Activated gamma-delta T cell treated with anti-CD3 and anti-CD28 coated beads, Interleukin-2, amount 50 U/mL, for 16 hours (primary cell): ENCODE data around the gene CDH11.

Experiments
- DNase-seq: peaks from one replicate; pipeline ENCODE4 v3.0.0-alpha.2; 2020; ENCODE audit warnings: low read depth

The CDH11 gene

GRCh38 chr16:65116818-65117430 lies 4.9 kb downstream of the CDH11 start:
- no peak for DNase-seq

DNA sequence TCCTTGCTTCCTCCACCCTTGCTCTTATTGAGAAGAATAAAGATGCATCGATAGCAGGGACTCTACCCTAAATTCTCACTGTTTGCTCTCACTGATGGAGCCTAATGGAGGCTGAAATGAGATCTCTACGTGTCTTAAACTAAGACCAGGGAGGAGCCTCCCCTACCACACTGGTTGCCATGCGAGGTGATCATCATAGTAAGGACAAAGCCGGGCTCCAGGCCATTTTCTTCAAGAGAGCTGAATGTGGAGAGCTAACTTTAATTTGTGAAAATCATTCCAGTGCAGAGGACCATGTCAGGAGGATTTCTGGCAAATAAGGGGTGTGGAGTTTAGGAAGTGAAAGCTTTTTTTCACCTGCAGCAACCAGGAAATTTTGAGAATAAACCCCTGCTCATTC lies 5.6 kb downstream of the CDH11 start:
- no peak for DNase-seq

DNA sequence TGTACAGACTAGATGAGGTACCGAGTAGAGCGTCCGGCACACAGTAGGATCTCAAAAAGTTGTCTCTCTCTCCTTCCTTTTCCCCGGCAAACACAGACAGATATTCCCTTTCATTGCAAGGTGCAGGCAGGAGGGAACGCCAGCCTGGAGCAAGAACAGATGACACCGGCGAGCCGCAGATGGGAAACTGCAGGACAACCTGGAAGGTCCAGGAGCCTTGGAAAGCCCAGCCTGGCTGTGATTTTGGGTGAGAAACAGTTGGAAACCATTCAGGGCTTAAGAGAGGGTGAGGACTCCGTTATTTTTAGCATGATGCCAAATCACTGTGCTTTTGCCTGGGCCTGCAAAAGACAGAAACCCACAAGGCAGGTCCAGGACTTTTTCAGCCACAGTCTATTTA lies 7.3 kb downstream of the CDH11 start:
- DNase-seq, result no peak

- no peak for DNase-seq
These were observed 8.4 kb downstream of the CDH11 start for GRCh38 chr16:65113441-65113840.

- DNase-seq, result no peak
These were observed 10.6 kb downstream of the CDH11 start for GRCh38 chr16:65111306-65111705.

GRCh38 chr16:65106757-65107156 lies 15.1 kb downstream of the CDH11 start:
- DNase-seq, result no peak

GRCh38 chr16:65105171-65105570 lies 16.7 kb downstream of the CDH11 start:
- no peak for DNase-seq

- no peak for DNase-seq
These were observed 17.4 kb downstream of the CDH11 start for GRCh38 chr16:65104471-65104870.

DNA sequence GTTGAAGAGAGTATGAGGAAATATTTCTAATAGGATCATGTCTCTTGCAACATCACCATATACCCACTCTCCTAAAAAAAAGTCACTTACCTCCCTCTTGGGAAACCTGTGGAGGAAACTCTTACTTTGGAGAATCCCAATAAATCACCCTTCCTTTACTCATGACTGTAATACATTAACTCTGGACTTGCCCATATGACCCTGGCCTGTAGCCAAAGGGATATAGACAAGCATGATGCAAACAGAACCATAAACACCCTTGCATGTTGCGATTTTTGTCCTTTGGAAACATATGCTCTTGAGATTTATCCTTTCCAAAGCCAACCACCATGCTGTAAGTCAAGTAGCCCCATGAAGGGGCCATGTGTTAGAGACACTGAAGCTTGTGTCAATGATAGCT lies 19.5 kb downstream of the CDH11 start:
- DNase-seq, result no peak

- DNase-seq, result no peak
These were observed 20.9 kb downstream of the CDH11 start for GRCh38 chr16:65101009-65101408.

- no peak for DNase-seq
These were observed 22.3 kb downstream of the CDH11 start for GRCh38 chr16:65099607-65100006.

DNA sequence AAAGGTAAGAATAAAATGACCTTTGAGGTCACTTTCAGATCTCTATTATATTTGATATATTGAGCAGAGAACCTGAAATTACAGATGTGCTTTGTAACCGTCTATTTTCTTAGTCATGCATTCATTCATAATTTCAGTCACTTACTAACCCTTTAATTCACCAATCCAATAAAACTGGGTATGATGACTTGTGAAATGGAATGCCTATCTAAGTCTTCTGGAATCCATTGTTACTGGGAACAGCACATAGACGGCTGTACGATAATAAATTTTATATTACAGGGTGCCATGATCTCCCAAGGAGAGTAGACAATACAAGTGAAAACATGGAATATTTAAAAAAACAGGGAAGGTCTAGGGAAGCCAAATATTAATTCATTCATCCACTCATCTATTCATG lies 22.9 kb downstream of the CDH11 start:
- no peak for DNase-seq

DNA sequence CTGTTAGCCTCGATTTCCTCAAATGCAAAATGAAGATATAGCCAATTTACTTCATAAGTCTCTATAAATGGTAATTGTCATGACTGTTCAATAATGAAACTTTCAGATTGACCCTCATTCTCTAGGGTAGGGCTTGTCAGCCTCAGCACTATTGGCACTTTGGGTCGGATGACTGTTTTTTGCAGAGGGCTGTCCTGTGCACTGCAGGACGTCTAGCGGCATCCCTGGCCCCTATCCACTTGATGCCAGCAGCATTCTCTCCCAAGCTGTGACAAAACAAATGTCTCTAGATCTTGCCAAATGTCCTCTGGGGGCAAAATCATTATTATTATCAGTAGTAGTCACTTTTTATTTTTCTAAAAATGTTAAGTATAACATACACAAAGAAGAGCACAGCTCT lies 24.6 kb downstream of the CDH11 start:
- DNase-seq, result no peak

DNA sequence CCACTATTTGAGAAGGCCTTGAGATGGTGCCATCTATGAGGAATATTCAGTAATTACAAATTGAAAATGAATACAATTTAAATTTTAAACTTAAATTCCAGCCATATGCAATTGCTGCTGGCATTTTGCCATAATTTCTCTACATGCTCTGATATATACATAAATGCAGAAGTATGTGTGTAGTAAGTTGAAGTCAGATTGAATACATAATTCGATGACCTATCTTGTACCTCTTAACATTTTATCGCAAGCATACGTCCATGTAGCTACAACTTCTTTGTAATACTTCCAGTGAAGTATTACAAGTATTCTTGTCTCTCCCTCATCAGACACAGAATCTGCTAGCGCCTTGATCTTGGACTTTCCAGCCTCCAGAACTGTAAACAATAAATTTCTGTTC lies 26.0 kb downstream of the CDH11 start:
- DNase-seq, result no peak

DNA sequence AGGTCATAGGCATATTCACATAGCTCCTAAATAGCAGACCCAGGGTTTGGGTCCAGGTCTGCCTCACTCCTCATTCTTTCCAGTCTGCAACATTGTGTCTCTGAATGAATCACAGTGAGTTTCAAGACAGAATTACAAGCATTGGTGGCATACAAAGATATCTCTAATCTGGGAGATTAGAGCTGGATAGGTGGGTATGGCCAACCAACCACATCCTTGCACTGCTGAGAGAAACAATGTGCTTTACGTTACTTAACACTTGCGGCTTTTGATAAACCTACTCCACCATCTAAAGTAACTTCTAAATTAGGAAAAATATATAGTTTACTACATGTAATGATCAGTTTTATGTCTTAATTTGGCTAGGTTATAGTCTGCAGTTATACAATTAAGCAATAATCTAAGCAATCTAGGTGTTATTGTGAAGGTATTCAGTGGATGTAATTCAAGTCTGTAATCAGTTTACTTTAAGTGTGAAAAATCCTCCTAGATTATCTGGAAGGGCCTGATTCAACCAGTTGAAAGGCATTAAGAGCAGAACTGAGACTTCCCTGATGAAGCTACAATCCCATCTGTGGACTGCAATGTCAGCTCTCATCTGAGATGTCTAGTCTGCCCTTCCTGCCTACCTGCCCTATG lies 26.7 kb downstream of the CDH11 start:
- no peak for DNase-seq

DNA sequence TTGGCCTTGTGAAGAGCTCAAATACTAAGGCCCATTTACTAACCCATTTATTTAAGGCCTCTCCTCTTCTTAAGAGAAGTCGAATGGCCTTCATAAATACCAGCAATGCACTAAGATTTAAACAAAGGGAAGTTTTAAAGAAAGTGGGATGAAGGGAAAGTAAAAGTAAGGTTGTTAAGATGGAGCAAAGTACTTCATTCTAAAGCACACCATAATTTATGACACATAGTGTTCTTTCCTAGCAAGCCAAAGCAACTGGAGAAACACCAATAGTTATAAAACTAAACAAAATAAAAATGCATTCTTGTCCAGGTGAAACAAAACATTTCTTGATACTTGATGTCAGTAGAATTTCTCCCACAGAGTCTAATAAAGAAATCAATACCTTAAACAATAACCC lies 27.9 kb downstream of the CDH11 start:
- DNase-seq, result no peak

DNA sequence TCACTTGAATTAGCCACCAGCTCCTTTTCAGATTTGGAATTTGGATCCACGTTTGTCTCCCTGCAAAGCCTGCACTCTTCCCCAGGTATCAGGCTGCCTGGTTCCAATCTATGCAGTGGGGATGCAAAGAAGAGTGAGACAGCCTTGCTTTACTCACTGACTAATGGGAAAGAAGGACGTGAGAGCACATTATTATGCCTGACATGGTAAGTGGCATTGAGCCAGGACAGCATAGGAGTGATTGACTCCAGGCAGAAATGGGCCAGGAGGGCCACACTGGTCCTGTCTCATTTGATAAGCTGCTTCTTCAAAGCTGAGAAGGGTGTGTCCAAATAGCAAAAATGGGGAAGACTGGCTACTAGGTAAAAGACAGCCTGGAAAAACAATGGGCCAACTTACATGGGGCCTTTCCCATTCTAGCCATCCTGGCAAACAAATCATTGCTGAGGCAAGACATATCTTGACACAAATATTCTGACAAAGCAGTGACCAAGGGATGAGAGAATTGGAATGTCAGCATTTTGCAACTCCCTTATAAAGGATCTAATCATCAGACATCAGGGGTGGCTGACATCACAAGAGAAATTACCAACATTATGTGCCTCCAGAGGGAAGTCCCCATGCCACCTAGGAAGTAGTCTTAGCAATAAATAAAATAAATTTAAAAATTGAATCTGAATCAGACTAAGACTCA lies 38.6 kb downstream of the CDH11 start:
- no peak for DNase-seq

- DNase-seq, result no peak
These were observed 42.3 kb downstream of the CDH11 start for GRCh38 chr16:65079549-65079948.

DNA sequence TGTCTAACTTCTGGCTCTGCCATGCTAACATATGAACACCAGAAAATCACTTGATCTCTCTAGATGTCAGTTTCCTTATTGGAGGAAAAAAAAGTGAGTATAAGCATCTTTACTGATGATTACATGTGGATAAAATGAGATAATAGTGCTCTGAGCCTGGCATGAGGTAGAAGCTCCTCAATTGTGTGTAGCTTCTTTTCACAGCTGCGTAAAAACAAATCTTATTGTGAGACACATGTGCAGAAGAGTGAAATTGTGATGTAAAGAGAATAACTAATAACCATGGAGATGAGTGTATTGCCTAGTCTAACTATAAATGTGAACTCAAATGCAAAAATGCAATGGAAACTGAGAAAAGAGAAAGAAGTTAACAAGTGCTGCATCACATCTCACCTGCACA lies 44.7 kb downstream of the CDH11 start:
- DNase-seq, result no peak

GRCh38 chr16:65075877-65076276 lies 46.0 kb downstream of the CDH11 start:
- no peak for DNase-seq

DNA sequence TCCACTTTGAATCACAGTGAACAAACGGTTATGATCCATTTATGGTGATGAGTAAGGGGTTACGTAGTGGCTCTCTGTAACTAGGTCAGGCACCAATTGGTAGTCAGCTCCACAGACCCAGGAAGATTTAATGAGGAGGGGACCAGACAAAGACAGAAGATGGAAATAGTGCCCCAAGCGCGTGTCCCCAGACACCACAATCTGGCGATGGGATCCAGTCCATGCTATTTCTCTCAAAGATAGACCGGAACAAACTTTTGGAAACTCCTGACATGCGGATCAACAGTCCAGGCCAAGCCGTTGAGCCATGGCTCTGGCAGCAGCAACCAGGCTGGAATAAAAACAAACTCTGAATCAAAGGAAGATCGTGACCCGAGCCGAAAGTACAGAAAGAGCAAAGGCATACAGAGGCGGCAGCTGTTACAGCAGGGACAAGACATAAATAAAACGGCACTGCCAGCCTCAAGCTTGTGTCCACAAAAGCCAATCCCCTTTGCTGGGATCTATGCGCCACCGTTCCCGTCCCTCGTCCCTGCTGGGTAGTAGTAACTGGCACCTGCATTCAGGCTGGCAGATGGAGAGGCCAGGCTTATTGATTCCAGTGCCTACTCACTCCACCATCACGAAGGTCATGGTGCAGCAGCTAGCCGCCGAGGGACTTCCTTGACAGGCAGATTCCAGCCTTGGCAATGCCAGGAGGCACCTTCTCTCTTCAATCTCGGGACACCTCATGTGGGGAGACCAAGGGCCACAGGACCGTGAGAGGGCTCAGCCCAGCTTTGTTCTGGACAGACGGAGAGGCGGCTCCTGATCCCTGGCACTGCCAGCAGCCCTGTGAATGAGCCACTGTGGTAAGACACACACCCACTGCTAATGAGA lies 50.2 kb downstream of the CDH11 start:
- no peak for DNase-seq

- DNase-seq, result no peak
These were observed 50.9 kb downstream of the CDH11 start for GRCh38 chr16:65070831-65071432.
